K562 (cell line): Measurements from ENCODE around the gene DCAF10. TPM values are rescaled to one million over a fixed set of nuclear protein-coding genes. Genes with fewer than 3 reads are reported as not detected.

Experiments
- ARID2 ChIP-seq: fragments of 450-650 bp; IDR thresholded peaks from 2 replicates; pipeline ENCODE4 v1.6.1; 2017; ENCODE audit warnings: antibody characterized with exemption, mild to moderate bottlenecking
- CEBPZ ChIP-seq: fragments of 150-350 bp; IDR thresholded peaks from 2 replicates; pipeline ENCODE4 v1.6.1; 2014; ENCODE audit warnings: low read depth, mild to moderate bottlenecking, low read length, borderline replicate concordance
- DDX20 ChIP-seq: fragments of 450-650 bp; IDR thresholded peaks from 2 replicates; pipeline ENCODE4 v1.6.1; 2016; ENCODE audit warnings: missing genetic modification characterization, low read depth, mild to moderate bottlenecking, missing compliant biosample characterization, moderate library complexity
- ELK1 ChIP-seq: sonication (generic); formaldehyde crosslinking; IDR thresholded peaks from 2 replicates; pipeline ENCODE4 v1.8.1; 2022; ENCODE audit warnings: missing genetic modification reagents
- FOXK2 ChIP-seq, 2 experiments: fragments of 450-650 bp; IDR thresholded peaks in 1 of 2; conservative IDR thresholded peaks in 1 of 2; 2 replicates each; pipeline ENCODE4 v1.6.1; 2016; ENCODE audit warnings: low read depth in 2 of 2, mild to moderate bottlenecking in 1 of 2
- HEY1 ChIP-seq: fragments of 250-450 bp; sonication (Bioruptor Pico); IDR thresholded peaks from 2 replicates; pipeline ENCODE4 v1.5.0; 2020; ENCODE audit warnings: mild to moderate bottlenecking, moderate library complexity, borderline replicate concordance
- MAFG ChIP-seq: fragments of 450-650 bp; conservative IDR thresholded peaks from 2 replicates; pipeline ENCODE4 v1.6.1; 2016; ENCODE audit warnings: missing genetic modification characterization, missing compliant biosample characterization
- MTA1 ChIP-seq: fragments of 450-650 bp; IDR thresholded peaks from 2 replicates; pipeline ENCODE4 v1.6.1; 2017; ENCODE audit warnings: borderline replicate concordance
- NFIC ChIP-seq: fragments of 450-650 bp; IDR thresholded peaks from 2 replicates; pipeline ENCODE4 v1.6.1; 2017; ENCODE audit warnings: mild to moderate bottlenecking, inconsistent platforms
- PRDM10 ChIP-seq: fragments of 450-650 bp; IDR thresholded peaks from 2 replicates; pipeline ENCODE4 v1.6.1; 2018; ENCODE audit not compliant: partially characterized antibody
- SRF ChIP-seq, 2 experiments: fragments of 250-450, 450-650 bp in 1 of 2; sonication (Bioruptor Pico) in 1 of 2; sonication (generic) in 1 of 2; formaldehyde crosslinking; IDR thresholded peaks; 2 replicates each; pipeline versions ENCODE4 v1.5.0 to v1.5.1; 2020 to 2022; ENCODE audit warnings: mild to moderate bottlenecking in 1 of 2, missing genetic modification reagents in 1 of 2
- TCFL5 ChIP-seq: fragments of 250-450 bp; sonication (Bioruptor Pico); conservative IDR thresholded peaks from 2 replicates; pipeline ENCODE4 v1.6.1; 2021; ENCODE audit warnings: mild to moderate bottlenecking, moderate library complexity, matching md5 sums
- THRAP3 ChIP-seq: fragments of 450-650 bp; IDR thresholded peaks from 2 replicates; pipeline ENCODE4 v1.6.1; 2016; ENCODE audit warnings: mild to moderate bottlenecking, inconsistent platforms, borderline replicate concordance
- ZBTB5 ChIP-seq: fragments of 450-650 bp; IDR thresholded peaks from 2 replicates; pipeline ENCODE4 v1.6.1; 2017; ENCODE audit warnings: antibody characterized with exemption
- ZFP1 ChIP-seq: fragments of 450-650 bp; formaldehyde crosslinking; IDR thresholded peaks from 2 replicates; pipeline ENCODE4 v1.4.0; 2020; ENCODE audit warnings: mild to moderate bottlenecking, mixed read lengths
- ZFX ChIP-seq: sonication (generic); formaldehyde crosslinking; IDR thresholded peaks from 2 replicates; pipeline ENCODE4 v1.8.0; 2022; ENCODE audit warnings: mild to moderate bottlenecking, missing genetic modification reagents, moderate library complexity
- ZNF354B ChIP-seq: fragments of 250-450 bp; sonication (Bioruptor Pico); IDR thresholded peaks from 2 replicates; pipeline ENCODE4 v1.4.0; 2020
- ZNF780A ChIP-seq: fragments of 250-450 bp; sonication (Bioruptor Pico); IDR thresholded peaks from 2 replicates; pipeline ENCODE4 v1.5.0; 2021; ENCODE audit warnings: mild to moderate bottlenecking
- polyA plus RNA-seq, 8 experiments: library from polyadenylated mRNA; depleted of rRNA in 4 of 8; stranded (reverse) in 5 of 8; unstranded in 3 of 8; fragments of >200 nt; fragmentation: Nextera tagmentation in 2 of 8; fragmentation: Illumina TruSeq in 1 of 8; extraction: Ambion mirVana in 2 of 8; extraction: Trizol in 1 of 8; gene quantifications; 2 replicates each; pipeline versions ENCODE4 v1.2.1 to v1.2.3, GENCODE V29; 2011 to 2014; ENCODE audit warnings: inconsistent platforms in 1 of 8, missing spikeins in 1 of 8
- total RNA-seq, 7 experiments: library from RNA; depleted of rRNA in 6 of 7; stranded (reverse); fragments of >200 nt in 6 of 7; fragmentation: Illumina TruSeq in 2 of 7; extraction: Trizol in 2 of 7; gene quantifications; 2 replicates each; pipeline versions ENCODE4 v1.2.1 to v1.2.3, GENCODE V29; 2011 to 2021; ENCODE audit warnings: low replicate concordance in 1 of 7

The DCAF10 gene
- total and polyA plus RNA-seq, 9 of the 15 experiments (the other 6 are each of a cell fraction or from before 2014, with no cell fraction given): 6.8 to 40.1 (median 16.9) TPM

GRCh38 chr9:37800631-37801286 is at the start of gene DCAF10 (continued):
- TF ChIP-seq CEBPZ (no peak), MAFG (tag) (no peak), NFIC (peak; percentile 75), ZNF780A (no peak), ELK1 (0 out of 2 replicates have a peak, but pooled peaks have one; percentile 26), PRDM10 (peak; percentile 55), ZBTB5 (no peak), MTA1 (no peak; the same call in 1 of the 2 replicates), ZFX (peak; percentile 93), ZNF354B (CRISPR knock-in tag) (no peak), SRF (CRISPR knock-in tag; IDR thresholded peaks at IDR 0.05) (peak in 1 of 2 experiments; percentile 34; a peak in 1 of 4 replicates), ARID2 (no peak), ZFP1 (CRISPR knock-in tag) (no peak), TCFL5 (CRISPR knock-in tag) (0 out of 2 replicates have a peak, but pooled peaks have one; percentile 5), HEY1 (CRISPR knock-in tag) (0 out of 2 replicates have a peak, but pooled peaks have one; percentile 64), THRAP3 (no peak; the same call in 1 of the 2 replicates), FOXK2 (conservative IDR thresholded peaks at IDR 0.05 in 1 of 2, IDR thresholded peaks at IDR 0.05 in 1 of 2; ENCODE audit: low read depth in 2 of 2) (peak; percentile 67 to 72; a peak in 2 of 4 replicates), DDX20 (no peak)
